Measurements from ENCODE around the gene SAG.

GRCh38 chr2:233384015-233384414 is 76.4 kb downstream of the SAG start:
- 0 out of 2 replicates have a peak, but pooled peaks have one; percentile 31 for TF ChIP-seq CTCF (conservative IDR thresholded peaks at IDR 0.05; ENCODE audit: low read length)
- TF ChIP-seq EZH2phosphoT487 (IDR thresholded peaks at IDR 0.05; ENCODE audit: borderline replicate concordance, low read depth, low read length) = no peak

Measured in OCI-LY7 (cell line).